PFSK-1 (cell line): ENCODE measurements around the gene C13orf46.

ENCODE experiments used
- FOXP2 ChIP-seq: optimal IDR thresholded peaks from 2 replicates; pipeline ENCODE3; 2011; ENCODE audit warnings: borderline replicate concordance, control low read depth, inconsistent platforms; ENCODE audit not compliant: insufficient read depth; ENCODE audit errors: extremely low read length, extremely low read depth
- POLR2AphosphoS5 ChIP-seq: IDR thresholded peaks from 2 replicates; pipeline ENCODE4 v1.6.1; 2012; ENCODE audit warnings: low read depth, mild to moderate bottlenecking, control low read depth, low read length, moderate library complexity
- REST ChIP-seq, 2 experiments: IDR thresholded peaks; 2 replicates each; pipeline versions ENCODE4 v1.6.1 to v1.8.0; 2011 to 2012; ENCODE audit warnings: low read depth in 2 of 2, low read length in 2 of 2, control low read depth in 1 of 2, inconsistent platforms in 1 of 2, mild to moderate bottlenecking in 1 of 2, moderate library complexity in 1 of 2; ENCODE audit not compliant: insufficient read depth in 1 of 2
- SIN3A ChIP-seq: IDR thresholded peaks from 2 replicates; pipeline ENCODE4 v1.6.1; 2012; ENCODE audit warnings: mild to moderate bottlenecking, low read length, moderate library complexity, borderline replicate concordance; ENCODE audit not compliant: insufficient read depth
- TAF1 ChIP-seq: IDR thresholded peaks from 2 replicates; pipeline ENCODE4 v1.6.1; 2012; ENCODE audit warnings: low read length, control low read depth, borderline replicate concordance; ENCODE audit not compliant: insufficient read depth

C13orf46 gene

GRCh38 chr13:113996081-113996911, 22.4 kb upstream of the C13orf46 start:
- no peak for TF ChIP-seq REST (IDR thresholded peaks at IDR 0.05; ENCODE audit: insufficient read depth in 1 of 2, low read depth in 2 of 2, low read length in 2 of 2)
- no peak for TF ChIP-seq TAF1
- TF ChIP-seq SIN3A = no peak
- TF ChIP-seq FOXP2 = no peak
- no peak for TF ChIP-seq POLR2AphosphoS5

- no peak for TF ChIP-seq FOXP2
Measured at GRCh38 chr13:113995051-113995601, 21.2 kb upstream of the C13orf46 start.

- no peak for TF ChIP-seq POLR2AphosphoS5
- no peak for TF ChIP-seq REST (IDR thresholded peaks at IDR 0.05; ENCODE audit: insufficient read depth in 1 of 2, low read depth in 2 of 2, low read length in 2 of 2)
- TF ChIP-seq SIN3A = no peak
- no peak for TF ChIP-seq TAF1
- TF ChIP-seq FOXP2 = no peak
Measured at GRCh38 chr13:113992276-113993005, 18.6 kb upstream of the C13orf46 start.

- TF ChIP-seq FOXP2 = no peak
- no peak for TF ChIP-seq REST (IDR thresholded peaks at IDR 0.05; ENCODE audit: insufficient read depth in 1 of 2, low read depth in 2 of 2, low read length in 2 of 2)
Measured at GRCh38 chr13:113991676-113992179, 17.9 kb upstream of the C13orf46 start.

- TF ChIP-seq FOXP2 (no peak), TAF1 (no peak), REST (IDR thresholded peaks at IDR 0.05; ENCODE audit: insufficient read depth in 1 of 2, low read depth in 2 of 2, low read length in 2 of 2) (no peak), SIN3A (no peak), POLR2AphosphoS5 (no peak)
Measured at GRCh38 chr13:113991191-113991669, 17.4 kb upstream of the C13orf46 start.
